NCI-H69 (cell line): ENCODE results near the gene ARHGEF19.
"Not testable (repeated sequence)": the region's sequence is repeated elsewhere in the genome, so short reads cannot be mapped to it uniquely, and the experiment has no call there.

Experiments
- DNase-seq: peaks from one replicate; lab custom pipeline; 2025; lab: John Stamatoyannopoulos, UW

Gene ARHGEF19

DNA sequence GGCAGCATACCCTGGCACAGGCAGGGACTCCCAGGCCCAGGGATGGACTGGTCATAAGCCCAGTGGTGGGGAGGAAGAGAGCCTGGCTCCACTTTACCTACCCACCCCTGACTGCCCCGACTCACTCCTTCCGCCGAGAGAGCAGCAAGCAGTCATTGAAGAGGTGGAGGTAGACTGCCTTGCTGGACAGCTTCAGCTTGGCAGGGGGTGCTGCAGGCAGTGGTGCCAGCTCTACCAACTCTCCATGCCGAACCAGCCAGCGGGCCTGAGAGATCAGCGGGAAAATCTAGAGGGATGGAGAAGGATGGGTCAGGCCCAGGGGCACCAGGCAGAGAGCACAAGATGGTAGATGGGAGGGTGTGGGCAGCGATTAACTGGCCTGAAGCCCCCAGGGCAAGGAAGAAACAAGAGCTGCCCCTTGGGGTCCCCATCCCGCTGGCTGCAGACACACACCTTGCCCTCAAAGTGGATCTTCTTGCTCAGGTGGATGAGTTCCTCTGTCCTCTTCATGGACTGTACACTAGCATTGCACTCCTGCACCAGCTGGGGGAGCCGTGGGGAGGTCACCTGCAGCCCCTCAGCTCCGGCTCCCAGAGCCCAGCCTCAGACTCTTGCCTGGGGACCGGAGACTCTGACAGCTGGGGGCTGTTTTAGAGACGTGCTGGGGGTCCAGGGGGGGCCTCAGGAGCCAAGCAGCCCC, 7.7 kb downstream of the ARHGEF19 start:
- peak; percentile 52 for DNase-seq

DNA sequence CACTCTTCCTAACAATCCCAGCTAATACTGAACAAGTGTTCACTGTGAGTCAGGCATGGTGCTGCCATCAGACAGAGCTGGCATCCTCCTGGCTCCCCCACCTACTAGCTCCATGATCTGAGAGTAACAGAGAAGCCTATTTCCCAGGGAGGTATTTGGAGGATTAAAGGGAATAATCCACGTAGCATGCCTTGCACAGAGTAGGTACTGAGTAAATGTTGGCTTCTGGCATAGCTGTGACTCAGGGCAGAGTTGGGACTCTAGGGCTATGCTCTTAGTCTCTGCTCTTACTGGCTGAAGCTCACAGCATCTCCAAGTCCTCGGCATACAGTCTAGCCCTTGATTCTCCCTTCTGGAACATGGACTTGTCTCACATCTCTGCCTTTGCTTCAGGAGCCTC, 8.2 kb downstream of the ARHGEF19 start:
- DNase-seq, result no peak

DNA sequence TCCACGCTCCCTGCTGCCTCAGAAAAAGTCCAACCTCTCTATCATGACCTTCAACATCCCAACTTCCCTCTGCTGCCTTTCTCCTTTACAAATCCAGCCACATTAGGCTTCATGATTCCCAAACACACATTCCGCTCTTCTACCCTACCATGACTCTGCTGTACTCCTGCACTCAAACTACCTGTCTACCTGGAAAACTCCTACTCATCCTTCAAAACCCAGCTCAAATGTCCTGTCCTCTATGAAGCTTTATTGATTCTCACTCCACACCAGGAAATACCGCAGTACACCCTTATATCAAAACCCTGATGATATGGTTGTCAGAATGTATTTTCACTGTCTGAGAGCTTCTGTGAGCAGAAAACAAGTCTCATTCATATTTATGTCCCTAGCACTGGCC, 8.9 kb downstream of the ARHGEF19 start:
- DNase-seq, result no peak

- DNase-seq, result no peak
These were observed 9.9 kb downstream of the ARHGEF19 start for GRCh38 chr1:16202281-16203210.

GRCh38 chr1:16199700-16200099, 12.8 kb downstream of the ARHGEF19 start:
- no peak for DNase-seq

GRCh38 chr1:16199157-16199501, 13.3 kb downstream of the ARHGEF19 start:
- no peak for DNase-seq

DNA sequence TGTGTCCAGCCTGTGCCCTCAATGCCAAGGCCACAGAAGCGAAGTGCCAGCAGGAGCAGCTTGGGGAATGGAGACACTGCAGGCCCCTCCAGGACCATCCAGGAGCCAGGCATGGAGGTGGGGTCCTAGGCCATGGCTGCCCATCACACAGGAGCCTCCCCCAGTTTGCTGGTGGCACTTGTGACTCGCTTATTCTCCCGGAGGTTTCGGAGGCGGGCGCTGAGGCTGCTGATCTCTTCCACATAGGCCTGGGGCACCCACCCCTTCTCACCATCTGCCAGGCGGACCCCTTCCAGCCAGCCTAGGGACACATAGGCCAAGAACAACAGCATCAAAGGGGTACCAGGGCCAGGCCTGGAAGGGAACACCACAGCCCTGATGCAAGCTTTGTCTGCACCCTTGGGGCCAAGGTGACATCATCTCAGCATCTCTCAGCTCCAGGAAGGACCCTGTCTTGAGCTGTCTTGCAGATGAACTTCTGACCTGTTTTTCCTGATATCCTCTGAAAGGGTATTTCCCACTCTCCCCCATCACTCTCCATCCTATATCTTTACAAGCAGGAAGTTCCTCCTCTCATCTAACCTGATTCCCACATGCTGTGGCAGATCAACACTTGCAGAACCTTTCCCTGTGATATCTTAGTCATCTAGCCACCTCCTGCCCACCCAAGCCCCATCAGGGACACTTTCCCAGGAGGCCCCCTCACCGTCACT, 13.9 kb downstream of the ARHGEF19 start:
- no peak for DNase-seq

DNA sequence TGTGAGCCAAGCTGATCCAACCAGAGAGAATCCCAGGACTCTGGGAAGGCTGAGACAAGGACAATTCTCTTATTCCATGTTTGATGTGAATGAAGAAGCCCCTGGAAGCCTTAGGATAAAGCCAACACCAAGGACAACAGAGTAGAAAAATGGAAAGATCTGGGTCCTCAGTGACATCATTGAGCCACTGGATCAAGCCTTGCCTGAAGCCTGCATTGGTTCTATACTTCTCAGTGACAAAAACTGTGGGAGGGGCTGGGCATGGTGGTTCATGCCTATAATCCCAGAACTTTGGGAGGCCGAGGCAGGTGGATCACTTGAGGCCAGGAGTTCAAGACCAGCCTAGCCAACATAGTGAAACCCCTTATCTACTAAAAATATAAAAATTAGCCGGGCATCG, 15.6 kb downstream of the ARHGEF19 start:
- DNase-seq, result no peak

GRCh38 chr1:16196139-16196538, 16.3 kb downstream of the ARHGEF19 start:
- not testable (repeated sequence) for DNase-seq

GRCh38 chr1:16195518-16195905, 16.9 kb downstream of the ARHGEF19 start:
- no peak for DNase-seq

- peak; percentile 28 for DNase-seq
These were observed 20.4 kb downstream of the ARHGEF19 start for GRCh38 chr1:16191916-16192546.

DNA sequence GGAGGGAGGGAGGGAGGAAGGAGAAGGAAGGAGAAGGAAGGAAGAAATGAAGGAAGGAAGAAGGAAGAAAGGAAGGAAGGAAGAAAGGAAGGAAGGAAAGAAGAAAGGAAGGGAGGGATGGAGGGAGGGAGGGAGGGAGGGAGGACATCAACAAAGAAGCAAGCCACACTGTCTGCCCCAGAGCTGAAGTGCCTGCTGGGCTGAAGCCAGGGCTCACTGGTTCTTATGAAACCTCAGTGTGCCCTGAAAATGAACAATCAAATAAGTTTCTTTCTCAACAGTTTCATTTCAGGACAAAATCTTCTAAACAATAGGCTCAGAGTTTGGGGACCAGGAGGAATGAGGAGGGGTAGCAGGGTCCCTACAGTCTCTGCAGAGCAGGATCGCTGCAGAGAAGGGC, 21.1 kb downstream of the ARHGEF19 start:
- no peak for DNase-seq

DNA sequence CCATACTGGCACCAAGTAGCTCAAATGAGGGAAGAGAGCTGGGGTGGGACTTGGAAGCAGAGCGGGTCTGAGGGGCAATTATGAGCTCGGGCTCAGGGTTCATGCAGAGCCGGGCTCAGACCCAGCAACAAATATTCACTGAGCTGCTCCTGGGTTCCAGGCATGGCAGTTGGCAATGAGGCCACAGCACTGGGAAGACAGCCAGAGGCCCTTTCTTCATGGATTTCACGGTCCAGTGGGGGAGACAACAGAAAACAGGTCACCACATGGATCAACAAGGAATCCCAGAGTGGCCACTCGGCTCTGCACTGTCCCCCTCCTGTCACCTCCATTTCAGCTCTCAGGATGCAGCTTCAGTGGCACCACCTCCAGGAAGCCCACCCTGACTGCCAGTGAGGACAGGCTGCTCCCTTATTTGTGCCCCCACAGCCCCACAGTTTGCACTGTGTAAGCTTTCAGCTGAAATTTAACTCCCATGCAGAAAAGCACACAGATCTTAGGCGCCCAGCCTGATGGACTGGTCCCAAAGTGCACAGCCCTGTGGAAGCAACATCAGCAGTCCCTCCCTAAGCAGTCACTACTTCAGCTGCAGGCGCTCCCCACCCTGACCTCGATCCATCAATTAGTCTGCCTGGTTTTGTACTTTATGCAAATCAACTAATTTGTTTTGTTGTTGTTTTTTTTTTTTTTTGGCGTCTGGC, 22.4 kb downstream of the ARHGEF19 start:
- DNase-seq, result peak; percentile 63

DNA sequence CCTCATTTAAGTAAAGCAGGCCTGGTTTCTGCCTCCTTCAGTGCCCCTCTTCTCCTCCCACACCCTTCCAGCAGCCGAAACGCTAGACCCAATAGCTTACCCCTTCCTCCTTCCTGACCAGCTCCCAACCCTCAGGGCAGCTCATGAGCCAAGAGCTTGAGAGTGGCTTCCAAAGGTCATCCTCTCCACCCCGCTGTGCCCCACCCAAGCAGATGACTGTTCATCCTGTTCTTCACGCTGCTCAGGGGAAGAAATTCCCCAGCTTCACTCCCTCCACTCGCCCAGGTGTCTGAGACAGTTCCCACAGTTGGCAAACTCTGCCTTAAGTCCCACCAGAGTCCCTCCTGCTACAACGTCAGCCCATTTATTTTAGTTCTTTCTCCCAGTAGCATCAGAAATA, 23.4 kb downstream of the ARHGEF19 start:
- no peak for DNase-seq

GRCh38 chr1:16187748-16188401, 24.6 kb downstream of the ARHGEF19 start:
- peak; percentile 53 for DNase-seq

- DNase-seq, result no peak
These were observed 25.7 kb downstream of the ARHGEF19 start for GRCh38 chr1:16186655-16187235.

- DNase-seq, result no peak
These were observed 27.7 kb downstream of the ARHGEF19 start for GRCh38 chr1:16184557-16185303.

DNA sequence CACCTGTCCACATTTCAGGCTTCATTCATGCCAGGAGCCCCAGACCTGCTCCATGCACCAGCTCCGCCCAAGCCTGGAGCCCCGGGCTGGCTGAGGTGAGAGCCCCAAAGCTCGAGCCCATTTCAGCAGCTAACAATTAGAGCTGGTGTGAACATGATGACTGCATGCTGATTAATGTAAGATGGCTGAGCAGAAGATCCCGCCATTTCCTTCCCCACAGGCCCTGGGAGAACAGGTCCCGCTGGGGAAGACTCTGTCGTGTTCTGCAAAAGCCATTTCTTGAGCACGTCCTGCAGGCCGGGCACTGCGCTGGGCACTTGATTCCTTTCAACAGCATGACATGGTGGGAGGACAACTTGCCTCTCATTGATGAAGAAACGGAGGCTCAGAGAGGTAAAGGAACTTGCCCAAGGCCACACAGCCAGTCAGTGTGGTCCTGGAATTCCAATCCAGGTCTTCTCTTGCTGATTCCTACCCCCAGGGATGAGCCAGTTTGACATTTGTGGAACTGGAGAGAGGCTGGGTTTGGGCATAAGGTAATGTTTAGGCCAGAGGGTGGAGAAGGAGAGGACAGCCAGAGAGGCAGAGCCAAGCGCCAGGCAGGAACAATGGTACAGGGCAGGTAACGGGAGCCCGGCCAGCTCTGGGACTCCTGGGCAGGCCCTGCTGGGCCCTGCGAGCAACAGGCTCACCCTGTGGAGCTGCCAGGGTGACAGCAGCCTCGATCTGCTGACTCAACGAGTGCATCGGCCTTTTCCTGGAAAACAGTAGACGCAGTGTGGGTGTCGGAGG, 28.5 kb downstream of the ARHGEF19 start:
- no peak for DNase-seq

GRCh38 chr1:16183179-16183578, 29.3 kb downstream of the ARHGEF19 start:
- DNase-seq, result no peak
